DMS 273 treated with DMSO at 0.1 percent for 48 hours (cell line): ENCODE results near the gene MMP15.
"Not testable (repeated sequence)": the region's sequence is repeated elsewhere in the genome, so short reads cannot be mapped to it uniquely, and the experiment has no call there.

Source experiments
- DNase-seq: peaks from one replicate; lab custom pipeline; 2025; lab: John Stamatoyannopoulos, UW

The MMP15 gene

DNA sequence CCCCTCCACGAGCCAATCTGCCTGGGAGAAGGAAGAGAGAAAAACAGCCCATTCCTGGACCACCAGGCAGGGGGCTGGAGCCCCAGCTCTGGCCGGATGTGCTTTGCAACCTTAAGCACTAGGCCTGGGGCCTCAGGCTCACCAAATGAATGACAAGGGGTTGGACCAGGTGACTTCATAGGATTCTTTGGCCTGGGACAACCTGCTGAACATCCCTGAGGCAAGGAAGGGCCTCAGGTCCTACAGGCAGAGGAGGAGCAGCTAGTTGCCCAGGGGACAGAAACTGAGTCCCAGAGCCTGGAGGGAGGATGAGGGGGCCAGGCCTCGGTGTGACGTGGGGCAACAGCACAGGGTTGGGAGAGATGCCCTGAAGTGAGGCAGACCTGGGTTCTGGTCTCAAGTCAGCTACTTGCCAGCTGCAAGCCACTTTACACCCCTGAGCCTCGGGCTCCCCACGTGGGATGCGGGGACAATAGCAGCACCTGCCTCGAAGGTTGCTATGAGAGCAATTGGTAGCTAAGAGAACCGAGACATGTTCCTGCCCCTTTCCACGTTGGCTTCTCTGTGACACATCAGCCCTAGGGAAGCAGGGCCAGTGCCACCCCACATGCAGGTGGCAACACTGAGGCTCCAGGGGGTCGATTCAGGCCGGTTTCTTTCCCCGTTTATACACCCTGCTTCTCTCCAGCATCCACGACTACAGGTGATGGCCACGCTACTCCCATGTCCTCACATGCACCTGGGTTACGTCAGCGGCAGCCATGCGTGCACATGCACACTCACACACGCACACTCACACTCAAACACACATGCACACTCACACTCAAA lies 61.0 kb downstream of the MMP15 start:
- DNase-seq, result no peak

DNA sequence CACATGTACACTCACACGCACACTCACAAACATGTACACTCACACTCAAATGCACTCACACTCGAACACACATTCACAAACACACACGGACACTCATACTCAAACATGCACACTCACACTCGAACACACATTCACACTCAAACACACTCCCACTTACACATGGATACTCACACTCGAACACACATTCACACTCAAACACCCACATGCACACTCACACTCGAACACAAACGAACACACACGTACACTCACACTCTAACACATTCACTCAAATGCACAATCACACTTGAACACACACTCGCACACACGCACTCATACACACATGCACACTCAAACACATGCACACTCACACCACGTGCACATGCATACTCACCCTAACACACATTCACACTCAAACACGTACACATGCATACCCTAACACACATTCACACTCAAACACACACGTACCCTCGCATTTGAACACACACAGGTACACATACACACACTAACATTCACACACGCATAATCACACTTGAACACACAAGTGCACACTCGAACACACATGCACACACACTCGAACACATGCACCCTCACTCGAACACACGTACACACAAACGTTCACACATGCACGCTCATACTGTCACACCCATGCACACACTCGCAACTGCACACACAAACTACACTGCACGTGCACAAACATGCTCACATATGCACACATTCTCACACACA lies 61.8 kb downstream of the MMP15 start:
- DNase-seq, result no peak

DNA sequence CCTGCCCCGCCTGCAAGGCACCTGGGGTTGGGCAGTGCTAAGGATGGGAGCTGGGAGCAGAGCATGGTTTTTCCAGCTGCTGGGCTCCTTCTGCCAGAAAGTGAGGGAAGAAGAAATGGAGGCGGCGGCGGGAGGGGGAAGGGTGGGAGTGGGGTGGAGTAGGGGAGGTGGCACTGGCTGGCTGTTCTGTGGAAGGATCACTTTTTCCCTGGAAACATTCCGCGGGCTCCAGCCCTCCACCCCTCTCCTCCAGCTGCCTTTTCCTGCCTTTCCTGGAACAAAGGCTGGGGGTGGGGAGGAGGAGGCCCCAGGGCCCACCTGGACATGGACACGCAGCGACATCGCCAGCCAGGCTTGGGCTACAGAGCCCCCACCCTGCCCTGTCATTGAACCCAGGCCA lies 62.5 kb downstream of the MMP15 start:
- no peak for DNase-seq

DNA sequence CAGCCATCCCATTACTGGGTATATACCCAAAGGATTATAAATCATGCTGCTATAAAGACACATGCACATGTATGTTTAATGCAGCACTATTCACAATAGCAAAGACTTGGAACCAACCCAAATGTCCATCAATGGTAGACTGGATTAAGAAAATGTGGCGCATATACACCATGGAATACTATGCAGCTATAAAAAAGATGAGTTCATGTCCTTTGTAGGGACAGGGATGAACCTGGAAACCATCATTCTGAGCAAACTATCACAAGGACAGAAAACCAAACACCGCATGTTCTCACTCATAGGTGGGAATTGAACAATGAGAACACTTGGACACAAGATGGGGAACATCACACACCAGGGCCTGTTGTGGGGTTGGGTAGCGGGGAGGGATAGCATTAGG lies 64.8 kb downstream of the MMP15 start:
- DNase-seq, result not testable (repeated sequence)

DNA sequence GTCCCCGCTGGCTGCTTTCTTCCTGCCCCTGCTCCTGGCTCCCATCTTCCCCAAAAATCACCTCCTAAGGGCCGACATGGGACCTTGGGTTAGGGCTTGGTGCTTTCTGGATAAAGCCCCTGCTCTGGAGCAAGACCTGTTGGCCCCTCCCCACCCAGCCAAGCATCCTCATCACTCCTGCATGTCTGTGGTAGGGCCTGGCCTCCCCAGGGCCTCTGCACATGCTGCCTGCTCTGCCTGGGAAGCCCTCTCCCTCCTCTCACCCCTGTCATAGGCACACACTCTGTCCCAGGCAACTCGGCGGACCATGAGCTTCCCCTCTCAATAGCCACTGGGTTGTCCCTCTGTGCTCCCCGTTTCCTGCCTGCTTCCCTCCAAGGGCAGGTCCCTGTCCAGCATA lies 68.5 kb downstream of the MMP15 start:
- no peak for DNase-seq

DNA sequence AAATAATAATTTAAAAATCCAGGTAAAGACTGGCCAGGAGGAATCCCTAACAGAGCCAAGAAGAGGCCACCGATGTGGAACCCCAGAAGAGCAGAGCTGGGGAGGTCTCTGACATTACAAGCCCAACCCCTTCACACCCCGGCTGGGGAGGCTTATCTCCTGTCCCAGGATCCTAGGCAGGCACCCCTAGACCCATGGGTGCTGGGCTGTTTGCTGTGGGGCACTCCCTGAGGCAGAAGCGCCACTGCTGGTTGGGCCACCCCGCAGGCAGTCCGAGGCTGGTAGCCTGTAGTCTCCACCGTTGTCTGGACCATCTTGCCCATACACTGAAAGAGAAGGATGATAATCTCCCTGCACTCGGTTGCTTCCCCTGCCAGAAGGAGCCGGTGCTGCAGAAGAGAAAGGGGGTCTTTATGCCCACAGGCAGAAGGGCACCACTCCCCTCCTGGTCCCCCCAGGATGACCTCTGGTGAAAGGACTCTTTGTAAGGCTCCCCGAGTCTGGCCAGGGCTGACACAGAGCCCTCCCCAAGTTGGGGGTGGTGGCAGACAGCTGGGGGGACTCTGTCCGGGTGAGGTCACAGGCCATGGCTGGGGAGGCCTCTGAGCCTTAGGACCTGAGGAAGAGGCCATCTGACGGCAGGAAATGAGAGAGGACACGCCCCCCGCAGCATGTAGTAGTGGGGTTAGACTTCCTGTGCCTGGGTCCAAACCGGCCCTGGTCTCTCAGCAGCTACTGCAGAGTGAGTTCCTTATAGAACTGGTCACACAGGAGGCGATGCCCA lies 69.4 kb downstream of the MMP15 start:
- DNase-seq, result no peak

DNA sequence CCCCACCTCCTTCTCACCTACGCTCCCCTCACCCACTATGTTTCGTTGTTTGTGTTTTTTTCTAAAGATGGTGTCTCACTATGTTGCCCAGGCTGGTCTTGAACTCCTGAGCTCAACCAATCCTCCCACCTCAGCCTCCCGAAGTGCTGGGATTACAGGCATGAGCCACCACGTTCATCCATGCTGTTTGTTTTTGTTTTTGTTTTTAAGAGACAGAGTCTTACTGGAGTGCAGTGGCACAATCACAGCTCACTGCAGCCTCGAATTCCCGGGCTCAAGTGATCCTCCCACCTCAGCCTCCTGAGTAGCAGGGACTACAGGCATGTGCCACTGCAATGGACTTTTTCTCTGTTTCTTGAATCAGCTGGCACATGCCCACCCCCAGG lies 70.0 kb downstream of the MMP15 start:
- not testable (repeated sequence) for DNase-seq

DNA sequence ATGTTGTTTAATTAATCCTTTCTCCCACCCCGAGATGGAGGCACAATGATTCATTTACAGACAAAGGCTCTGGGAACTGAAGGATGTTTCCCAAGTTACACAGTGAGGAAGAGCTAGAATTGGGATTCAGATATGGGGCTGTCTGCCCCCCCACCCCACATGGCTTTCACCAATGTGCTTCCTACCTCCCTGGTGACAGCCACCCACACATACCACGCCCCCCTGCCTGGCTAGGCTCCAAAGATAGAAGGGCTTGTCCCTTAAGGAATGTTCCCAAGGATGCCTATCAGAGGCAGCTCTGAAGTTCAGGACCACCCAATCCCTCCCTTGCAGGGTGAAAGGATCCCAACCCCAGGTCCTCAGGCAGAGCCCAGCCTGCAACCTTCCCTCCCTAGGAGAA lies 70.7 kb downstream of the MMP15 start:
- no peak for DNase-seq
